MM.1S (cell line): ENCODE results near the gene KCNH8.
"Not testable (repeated sequence)": the region's sequence is repeated elsewhere in the genome, so short reads cannot be mapped to it uniquely, and the experiment has no call there.

Source experiments
- DNase-seq: peaks from one replicate; pipeline ENCODE4 v3.0.0-alpha.2; 2015
- H2AFZ ChIP-seq: fragments of 300-600 bp; sonication (generic); 2 replicates; pipeline ENCODE4 v1.6.0; 2016; ENCODE audit warnings: antibody characterized with exemption, low read length
- H3F3A ChIP-seq: fragments of 300-600 bp; sonication (generic); 2 replicates; pipeline ENCODE4 v1.6.1; 2016; ENCODE audit warnings: mild to moderate bottlenecking, antibody characterized with exemption, low read length, moderate library complexity, mixed read lengths; ENCODE audit not compliant: insufficient read depth
- H3K27ac ChIP-seq: fragments of 300-600 bp; sonication (generic); 2 replicates; pipeline ENCODE4 v1.5.1; 2016; ENCODE audit warnings: mild to moderate bottlenecking, low read length
- H3K27me3 ChIP-seq: fragments of 300-600 bp; sonication (generic); replicated peaks from 2 replicates; pipeline ENCODE4 v1.6.0; 2016; ENCODE audit warnings: low read length; ENCODE audit not compliant: insufficient read depth
- H3K36me3 ChIP-seq: fragments of 300-600 bp; sonication (generic); replicated peaks from 2 replicates; pipeline ENCODE4 v1.6.1; 2016; ENCODE audit warnings: mild to moderate bottlenecking, low read length, mixed read lengths; ENCODE audit not compliant: insufficient read depth
- H3K4me1 ChIP-seq: fragments of 300-600 bp; sonication (generic); 2 replicates; pipeline ENCODE4 v1.6.1; 2016; ENCODE audit warnings: low read length, mixed read lengths
- H3K4me2 ChIP-seq: fragments of 300-600 bp; sonication (generic); 2 replicates; pipeline ENCODE4 v1.6.0; 2016; ENCODE audit warnings: low read depth, low read length
- H3K4me3 ChIP-seq: fragments of 300-600 bp; sonication (generic); 2 replicates; pipeline ENCODE4 v1.5.1; 2016; ENCODE audit warnings: low read length, mixed read lengths
- H3K79me2 ChIP-seq: fragments of 300-600 bp; sonication (generic); 2 replicates; pipeline ENCODE4 v1.6.1; 2016; ENCODE audit warnings: mixed run types, low read length, mixed read lengths
- H3K9ac ChIP-seq: fragments of 300-600 bp; sonication (generic); 2 replicates; pipeline ENCODE4 v1.6.1; 2016; ENCODE audit warnings: low read length, mixed read lengths
- H3K9me2 ChIP-seq: fragments of 300-600 bp; sonication (generic); replicated peaks from 2 replicates; pipeline ENCODE4 v1.6.1; 2016; ENCODE audit warnings: mild to moderate bottlenecking, low read length, mixed read lengths; ENCODE audit not compliant: insufficient read depth
- H3K9me3 ChIP-seq: fragments of 300-600 bp; sonication (generic); replicated peaks from 2 replicates; pipeline ENCODE4 v1.6.1; 2016; ENCODE audit warnings: mild to moderate bottlenecking, low read length, mixed read lengths; ENCODE audit not compliant: insufficient read depth
- H4K20me1 ChIP-seq: fragments of 300-600 bp; sonication (generic); 2 replicates; pipeline ENCODE4 v1.6.1; 2016; ENCODE audit warnings: mild to moderate bottlenecking, low read length, moderate library complexity, mixed read lengths; ENCODE audit not compliant: insufficient read depth
- CTCF ChIP-seq: fragments of 300-600 bp; sonication (generic); IDR thresholded peaks from 2 replicates; pipeline ENCODE4 v1.5.1; 2016; ENCODE audit warnings: antibody characterized with exemption, low read length, mixed read lengths
- EZH2 ChIP-seq: fragments of 300-600 bp; sonication (generic); optimal IDR thresholded peaks from 2 replicates; pipeline ENCODE3; 2017; ENCODE audit warnings: low read depth, mild to moderate bottlenecking, antibody characterized with exemption, low read length, mixed read lengths
- EZH2phosphoT487 ChIP-seq: fragments of 300-600 bp; sonication (generic); IDR thresholded peaks from 2 replicates; pipeline ENCODE4 v1.6.1; 2018; ENCODE audit warnings: antibody characterized with exemption, low read length

KCNH8 gene

DNA sequence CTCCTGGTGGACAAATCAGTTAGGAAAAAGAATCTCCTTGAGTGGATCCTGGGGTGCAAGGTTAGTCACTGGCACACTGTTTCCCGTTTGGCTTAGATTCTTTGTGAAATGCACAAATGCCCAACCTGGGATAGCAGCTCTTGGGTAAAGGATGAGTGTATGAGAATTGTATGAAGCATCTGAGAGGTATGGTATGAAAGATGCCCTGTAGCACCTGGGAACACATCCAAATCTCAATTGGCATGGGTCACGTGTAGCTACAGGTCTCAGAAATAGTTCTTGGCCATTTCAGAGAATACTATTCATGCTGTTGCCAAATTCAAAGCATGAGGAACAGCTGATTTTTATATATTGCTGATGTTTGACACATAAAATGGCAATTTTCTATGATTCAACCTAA lies 84.3 kb downstream of the KCNH8 start:
- no peak for TF ChIP-seq EZH2
- H3F3A ChIP-seq = no peaks in the 10 kb centered on the region

GRCh38 chr3:19233882-19234784 lies 85.8 kb downstream of the KCNH8 start:
- H3K27me3 ChIP-seq, H3F3A ChIP-seq, DNase-seq, H4K20me1 ChIP-seq, H3K36me3 ChIP-seq, H3K79me2 ChIP-seq, H3K27ac ChIP-seq, H3K4me2 ChIP-seq, H3K9me3 ChIP-seq, H3K9me2 ChIP-seq, H3K9ac ChIP-seq, H2AFZ ChIP-seq, H3K4me1 ChIP-seq, H3K4me3 ChIP-seq: not testable (repeated sequence)

More for the DNA sequence above, 84.3 kb downstream of the KCNH8 start:
- Histone ChIP-seq H3K27me3 (no peaks in the 10 kb centered on the region), H3K4me3 (no peak overlapping the region), H4K20me1 (no peaks in the 10 kb centered on the region), H3K27ac (no peak overlapping the region), H3K4me1 (no peaks in the 10 kb centered on the region), H3K9ac (no peak overlapping the region), H3K9me3 (no peaks in the 10 kb centered on the region), H3K36me3 (no peaks in the 10 kb centered on the region), H3K9me2 (no peaks in the 10 kb centered on the region), H2AFZ (no peak overlapping the region), H3K79me2 (no peaks in the 10 kb centered on the region), H3K4me2 (no peak overlapping the region)
- no peak for DNase-seq

GRCh38 chr3:19248143-19248542 lies 99.8 kb downstream of the KCNH8 start:
- H3K4me2 ChIP-seq = no peak overlapping the region

DNA sequence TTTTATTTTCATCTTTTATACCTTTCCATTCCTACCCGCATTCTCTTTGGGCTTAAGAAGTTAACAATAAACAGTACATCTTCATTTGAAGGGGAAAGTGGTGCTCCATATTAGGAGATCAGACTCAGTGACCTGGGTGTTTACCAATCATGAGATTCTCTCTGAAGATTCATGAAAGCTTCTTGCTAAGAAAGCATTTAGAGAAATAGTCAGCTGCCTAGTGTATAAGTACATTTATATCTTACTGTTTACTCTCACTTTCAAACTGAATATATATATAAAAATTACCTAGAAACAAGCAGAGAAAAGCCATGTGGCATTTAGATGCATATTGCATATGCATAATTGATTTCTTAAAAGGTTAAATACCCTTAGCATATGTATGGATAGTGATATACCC lies 100.5 kb downstream of the KCNH8 start:
- Histone ChIP-seq H4K20me1 (no peaks in the 10 kb centered on the region), H3K27me3 (no peaks in the 10 kb centered on the region), H3K9me2 (no peaks in the 10 kb centered on the region), H3F3A (no peaks in the 10 kb centered on the region), H3K9me3 (no peaks in the 10 kb centered on the region), H3K79me2 (no peaks in the 10 kb centered on the region), H3K4me3 (no peak overlapping the region), H3K9ac (no peak overlapping the region), H2AFZ (no peak overlapping the region), H3K27ac (no peak overlapping the region), H3K4me2 (no peak overlapping the region), H3K36me3 (no peaks in the 10 kb centered on the region), H3K4me1 (peaks cover 6% of the 10 kb centered on the region)
- DNase-seq = no peak
- no peak for TF ChIP-seq EZH2phosphoT487
- TF ChIP-seq CTCF = no peak
- no peak for TF ChIP-seq EZH2

More at GRCh38 chr3:19248143-19248542, 99.8 kb downstream of the KCNH8 start:
- no peak for DNase-seq
- Histone ChIP-seq H3K27ac (no peak overlapping the region), H3K9me3 (no peaks in the 10 kb centered on the region), H3K79me2 (no peaks in the 10 kb centered on the region), H3K36me3 (no peaks in the 10 kb centered on the region), H3K27me3 (no peaks in the 10 kb centered on the region), H4K20me1 (no peaks in the 10 kb centered on the region), H3K9ac (no peak overlapping the region), H2AFZ (no peak overlapping the region), H3K4me3 (no peak overlapping the region), H3F3A (no peaks in the 10 kb centered on the region), H3K4me1 (0 out of 2 replicates have a peak, but pooled peaks cover under 1% of the 10 kb centered on the region), H3K9me2 (no peaks in the 10 kb centered on the region)
- no peak for TF ChIP-seq EZH2phosphoT487
- no peak for TF ChIP-seq EZH2
- TF ChIP-seq CTCF = no peak
